B cell (primary cell): ENCODE data around the gene ACTBL2.

ENCODE experiments used
- CTCF ChIP-seq: fragments of 200-600 bp; IDR thresholded peaks from one replicate; pipeline ENCODE4 v1.8.0; 2022; ENCODE audit warnings: antibody characterized with exemption, mild to moderate bottlenecking
- EZH2 ChIP-seq: IDR thresholded peaks from 2 replicates; pipeline ENCODE4 v1.6.1; 2012; ENCODE audit warnings: borderline replicate concordance, low read depth, mild to moderate bottlenecking, moderate library complexity, low read length; ENCODE audit not compliant: insufficient read depth, poor library complexity, severe bottlenecking

DNA sequence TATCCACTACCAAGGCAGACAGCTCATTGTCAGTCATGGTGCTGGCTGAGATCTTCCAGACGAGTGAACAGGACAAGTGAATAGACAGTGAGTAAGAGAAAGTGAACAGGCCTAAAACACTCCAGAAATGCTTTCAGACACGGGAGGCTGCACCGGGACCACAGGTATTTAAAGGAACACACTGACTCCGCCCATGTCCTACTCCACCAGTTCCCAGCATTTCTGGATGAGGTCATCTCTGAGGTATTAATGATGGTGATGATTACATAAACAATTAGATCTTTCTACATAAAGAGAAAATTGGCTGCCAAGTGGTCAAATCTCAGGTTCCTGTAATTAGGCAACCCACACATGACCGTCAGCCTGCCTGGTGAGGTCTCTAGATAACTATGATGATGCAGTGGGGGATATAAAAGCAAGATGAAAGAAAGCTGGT lies at the start of gene ACTBL2:
- no peak for TF ChIP-seq CTCF
- TF ChIP-seq EZH2: no peak
